GM23338 (cell line): ENCODE data around the gene CCL7. TPM values are rescaled to one million over a fixed set of nuclear protein-coding genes. Genes with fewer than 3 reads are reported as not detected.

Experiments used
- EZH2 ChIP-seq: fragments of 200-600 bp; sonication (generic); IDR thresholded peaks from one replicate; pipeline ENCODE4 v1.8.0; 2017; ENCODE audit warnings: antibody characterized with exemption, mild to moderate bottlenecking, low read depth; ENCODE audit not compliant: unreplicated experiment
- EZH2phosphoT487 ChIP-seq: fragments of 200-600 bp; sonication (generic); IDR thresholded peaks from one replicate; pipeline ENCODE4 v1.8.1; 2018; ENCODE audit warnings: antibody characterized with exemption; ENCODE audit not compliant: unreplicated experiment
- JUNB ChIP-seq: IDR thresholded peaks from one replicate; pipeline ENCODE4 v1.6.1; 2016; ENCODE audit warnings: antibody characterized with exemption; ENCODE audit not compliant: unreplicated experiment
- POLR2AphosphoS5 ChIP-seq: IDR thresholded peaks from 2 replicates; pipeline ENCODE4 v1.6.1; 2016; ENCODE audit warnings: antibody characterized with exemption, low read depth
- REST ChIP-seq: IDR thresholded peaks from one replicate; pipeline ENCODE4 v1.6.1; 2018; ENCODE audit warnings: antibody characterized with exemption; ENCODE audit not compliant: unreplicated experiment
- ZNF114 ChIP-seq: fragments of 250-450 bp; sonication (Bioruptor Pico); IDR thresholded peaks from 2 replicates; pipeline ENCODE4 v1.5.0; 2020; ENCODE audit warnings: mild to moderate bottlenecking, moderate library complexity
- ZNF331 ChIP-seq: fragments of 250-450 bp; sonication (Bioruptor Pico); IDR thresholded peaks from 2 replicates; pipeline ENCODE4 v1.5.0; 2020; ENCODE audit warnings: low read depth, mild to moderate bottlenecking, moderate library complexity
- ZNF462 ChIP-seq: fragments of 250-450 bp; sonication (Bioruptor Pico); IDR thresholded peaks from 2 replicates; pipeline ENCODE4 v1.5.0; 2020; ENCODE audit warnings: mild to moderate bottlenecking, moderate library complexity
- polyA plus RNA-seq: library from polyadenylated mRNA; unstranded; fragments of >200 nt; fragmentation: Nextera tagmentation; extraction: Ambion mirVana; gene quantifications from 2 replicates; pipeline ENCODE4 v1.2.1, GENCODE V29; 2016
- total RNA-seq: library from RNA; depleted of rRNA; stranded (reverse); fragments of >200 nt; shearing (Covaris generic); gene quantifications from 2 replicates; pipeline ENCODE4 v1.2.3, GENCODE V29; 2014

The CCL7 gene
- total and polyA plus RNA-seq, 2 experiments from 2014 or later = not detected

DNA sequence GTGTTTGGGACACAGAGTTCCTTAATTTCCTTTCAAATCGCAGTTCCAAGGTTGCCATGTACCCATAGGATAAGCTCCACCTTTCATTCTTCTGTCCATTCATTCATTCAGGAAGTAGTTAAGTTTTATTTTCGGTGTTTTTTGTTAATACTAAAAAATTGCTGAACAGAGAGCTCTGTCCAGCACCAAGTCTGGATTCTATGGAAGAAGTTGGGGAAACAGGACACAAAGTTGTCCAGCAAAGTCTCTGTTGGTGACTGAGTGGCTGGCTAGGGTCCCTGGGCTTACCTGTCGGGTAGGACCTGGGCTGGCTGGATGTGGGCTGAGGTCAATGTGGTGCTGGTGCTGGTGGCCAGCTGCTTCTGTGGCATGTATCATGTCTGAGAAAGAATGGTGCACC, 32.6 kb upstream of the CCL7 start (continued):
- TF ChIP-seq ZNF462 (CRISPR knock-in tag) (no peak), EZH2phosphoT487 (no peak), JUNB (no peak), ZNF331 (CRISPR knock-in tag) (no peak), REST (no peak), POLR2AphosphoS5 (no peak), ZNF114 (CRISPR knock-in tag) (no peak), EZH2 (no peak)
